ENCODE data around the gene PDZD8. TPM values are rescaled to one million over a fixed set of nuclear protein-coding genes. Genes with fewer than 3 reads are reported as not detected.
"Not testable (repeated sequence)": the region's sequence is repeated elsewhere in the genome, so short reads cannot be mapped to it uniquely, and the experiment has no call there.

The PDZD8 gene
- total and polyA plus RNA-seq, 2 donors, result 4.4 to 9.2 TPM

GRCh38 chr10:117294735-117295134 lies 80.5 kb downstream of the PDZD8 start:
- Histone ChIP-seq H3K4me1 (ENCODE audit: control insufficient read depth in 2 of 2, insufficient read depth in 2 of 2, low read length in 2 of 2) (no peaks in the 10 kb centered on the region), H3K36me3 (ENCODE audit: control insufficient read depth in 2 of 2, insufficient read depth in 2 of 2, low read length in 1 of 2) (no peaks in the 10 kb centered on the region), H3K4me3 (ENCODE audit: low read length in 2 of 2) (no peak overlapping the region), H3K27me3 (ENCODE audit: control insufficient read depth in 2 of 2, insufficient read depth in 1 of 2, low read length in 1 of 2) (no peaks in the 10 kb centered on the region), H3K9me3 (ENCODE audit: control insufficient read depth in 2 of 2, insufficient read depth in 1 of 2, low read length in 1 of 2) (no peaks in the 10 kb centered on the region), H3K27ac (ENCODE audit: low read depth in 1 of 2, low read length in 1 of 2) (no peak overlapping the region)
- 95% methylated on average over 2 of the region's 2 CpGs for WGBS
- no peak for DNase-seq (ENCODE audit: low read depth in 6 of 9, low spot score in 9 of 9)

- no peak for DNase-seq (ENCODE audit: low read depth in 6 of 9, low spot score in 9 of 9)
- H3K9me3 ChIP-seq (ENCODE audit: control insufficient read depth in 2 of 2, insufficient read depth in 1 of 2, low read length in 1 of 2), result no peaks in the 10 kb centered on the region
- 100% methylated on average over 1 of the region's 1 CpG for WGBS
- H3K27me3 ChIP-seq (ENCODE audit: control insufficient read depth in 2 of 2, insufficient read depth in 1 of 2, low read length in 1 of 2), result no peaks in the 10 kb centered on the region
- H3K27ac ChIP-seq (ENCODE audit: low read depth in 1 of 2, low read length in 1 of 2), result no peak overlapping the region
- H3K4me1 ChIP-seq (ENCODE audit: control insufficient read depth in 2 of 2, insufficient read depth in 2 of 2, low read length in 2 of 2), result no peaks in the 10 kb centered on the region
- H3K36me3 ChIP-seq (ENCODE audit: control insufficient read depth in 2 of 2, insufficient read depth in 2 of 2, low read length in 1 of 2), result peaks cover 4 to 5% of the 10 kb centered on the region in 2 donors
- H3K4me3 ChIP-seq (ENCODE audit: low read length in 2 of 2), result no peak overlapping the region
Observed at GRCh38 chr10:117294039-117294645, 81.1 kb downstream of the PDZD8 start.

DNA sequence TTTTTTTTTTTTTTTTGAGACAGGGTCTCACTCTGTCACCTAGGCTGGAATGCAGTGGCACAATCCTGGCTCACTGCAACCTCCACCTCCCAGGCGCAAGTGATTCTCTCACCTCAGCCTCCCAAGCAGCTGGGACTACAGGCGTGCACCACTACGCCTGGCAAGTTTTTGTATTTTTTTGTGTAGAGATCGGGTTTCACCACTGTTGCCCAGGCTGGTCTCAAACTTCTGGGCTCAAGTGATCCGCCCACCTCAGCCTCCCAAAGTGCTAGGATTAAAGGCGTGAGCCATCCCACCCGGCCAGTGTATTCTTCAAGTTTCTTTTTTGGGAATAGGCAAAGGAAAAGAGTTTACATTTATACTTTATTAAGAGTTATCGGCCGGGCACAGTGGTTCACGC lies 84.4 kb downstream of the PDZD8 start:
- H3K4me3 ChIP-seq (ENCODE audit: low read length in 2 of 2); DNase-seq (ENCODE audit: low read depth in 6 of 9, low spot score in 9 of 9); H3K36me3 ChIP-seq (ENCODE audit: control insufficient read depth in 2 of 2, insufficient read depth in 2 of 2, low read length in 1 of 2); H3K27ac ChIP-seq (ENCODE audit: low read depth in 1 of 2, low read length in 1 of 2); H3K27me3 ChIP-seq (ENCODE audit: control insufficient read depth in 2 of 2, insufficient read depth in 1 of 2, low read length in 1 of 2); H3K9me3 ChIP-seq (ENCODE audit: control insufficient read depth in 2 of 2, insufficient read depth in 1 of 2, low read length in 1 of 2): not testable (repeated sequence)
- H3K4me1 ChIP-seq (ENCODE audit: control insufficient read depth in 2 of 2, insufficient read depth in 2 of 2, low read length in 2 of 2), result peaks cover 9 to 12% of the 10 kb centered on the region in 2 donors
- 98% methylated on average over 10 of the region's 10 CpGs for WGBS

DNA sequence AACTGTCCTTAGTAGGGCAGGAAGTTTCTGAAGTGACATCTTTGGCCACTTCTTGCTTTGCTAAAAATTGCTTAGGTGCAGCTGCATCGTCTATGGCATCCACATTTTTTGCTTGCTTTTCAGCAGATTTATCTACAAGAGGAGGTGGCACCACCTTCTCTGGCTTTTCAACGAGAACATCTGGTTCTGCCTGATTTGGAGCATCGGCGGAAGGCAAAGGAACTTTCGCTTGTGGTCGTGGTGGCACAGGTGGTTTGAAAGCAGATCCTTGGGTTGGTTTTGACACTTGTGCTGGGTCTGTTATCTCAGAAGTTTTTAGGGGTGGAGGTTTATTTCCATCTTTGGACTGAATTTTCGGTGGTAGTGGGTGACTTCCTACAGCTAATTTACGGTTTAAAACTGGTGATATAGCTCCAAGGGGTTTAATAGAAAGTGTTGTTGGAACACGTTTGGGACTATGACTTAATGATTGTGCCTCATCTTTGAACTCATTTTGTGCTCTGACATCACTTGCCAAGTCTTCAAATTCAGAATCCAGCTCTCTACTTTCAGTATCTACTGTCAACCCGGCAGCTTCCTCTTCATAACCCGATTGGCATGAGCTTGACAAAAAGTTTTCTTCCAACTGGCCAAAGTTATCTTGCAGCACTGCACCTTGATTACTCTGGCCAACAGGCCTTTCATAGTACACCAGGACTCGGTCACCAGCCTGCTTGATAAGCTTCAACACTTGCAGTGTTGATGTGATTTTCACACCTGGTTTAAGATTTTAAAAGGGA lies 90.3 kb downstream of the PDZD8 start:
- WGBS, result 23% methylated on average over 12 of the region's 12 CpGs
- H3K27me3 ChIP-seq (ENCODE audit: control insufficient read depth in 2 of 2, insufficient read depth in 1 of 2, low read length in 1 of 2), result no peaks in the 10 kb centered on the region
- DNase-seq (ENCODE audit: low read depth in 6 of 9, low spot score in 9 of 9), result peak; percentile 65 to 93 (median 80)
- no peaks in the 10 kb centered on the region for H3K9me3 ChIP-seq (ENCODE audit: control insufficient read depth in 2 of 2, insufficient read depth in 1 of 2, low read length in 1 of 2)
- peak overlapping the region in 1 of 2 donors; percentile 38 for H3K4me3 ChIP-seq (ENCODE audit: low read length in 2 of 2)
- H3K27ac ChIP-seq (ENCODE audit: low read depth in 1 of 2, low read length in 1 of 2), result peak overlapping the region; percentile 85 to 94
- peaks cover 29 to 33% of the 10 kb centered on the region in 2 donors for H3K4me1 ChIP-seq (ENCODE audit: control insufficient read depth in 2 of 2, insufficient read depth in 2 of 2, low read length in 2 of 2)
- peaks cover 4 to 9% of the 10 kb centered on the region in 2 donors for H3K36me3 ChIP-seq (ENCODE audit: control insufficient read depth in 2 of 2, insufficient read depth in 2 of 2, low read length in 1 of 2)

GRCh38 chr10:117277675-117278074 lies 97.6 kb downstream of the PDZD8 start:
- no peak overlapping the region for H3K27ac ChIP-seq (ENCODE audit: low read depth in 1 of 2, low read length in 1 of 2)
- 97% methylated on average over 2 of the region's 2 CpGs for WGBS
- no peak overlapping the region for H3K4me3 ChIP-seq (ENCODE audit: low read length in 2 of 2)
- DNase-seq (ENCODE audit: low read depth in 6 of 9, low spot score in 9 of 9), result no peak
- H3K27me3 ChIP-seq (ENCODE audit: control insufficient read depth in 2 of 2, insufficient read depth in 1 of 2, low read length in 1 of 2), result no peaks in the 10 kb centered on the region
- H3K36me3 ChIP-seq (ENCODE audit: control insufficient read depth in 2 of 2, insufficient read depth in 2 of 2, low read length in 1 of 2), result peaks cover 0 to 4% of the 10 kb centered on the region in 2 donors
- H3K4me1 ChIP-seq (ENCODE audit: control insufficient read depth in 2 of 2, insufficient read depth in 2 of 2, low read length in 2 of 2), result no peaks in the 10 kb centered on the region
- H3K9me3 ChIP-seq (ENCODE audit: control insufficient read depth in 2 of 2, insufficient read depth in 1 of 2, low read length in 1 of 2), result no peaks in the 10 kb centered on the region

DNA sequence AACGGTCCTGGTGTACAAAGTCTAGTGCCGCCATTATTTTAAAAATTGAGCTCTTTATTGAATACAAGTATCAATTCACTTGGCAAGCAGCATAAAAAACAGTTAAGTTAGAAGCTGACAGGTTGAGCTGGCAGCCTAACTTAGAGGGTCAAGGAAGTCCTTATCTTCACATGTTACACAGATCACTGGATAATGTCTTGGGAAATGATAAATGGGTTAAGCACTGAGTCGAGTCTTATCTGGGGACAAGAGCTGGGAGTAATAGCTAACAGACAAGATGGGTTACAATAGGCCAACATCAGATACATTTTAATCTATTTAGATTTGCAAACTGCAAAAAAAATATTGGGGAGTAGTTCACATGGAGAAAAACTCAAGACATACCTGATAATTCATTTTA lies 100.1 kb downstream of the PDZD8 start:
- peaks cover 0 to 4% of the 10 kb centered on the region in 2 donors for H3K36me3 ChIP-seq (ENCODE audit: control insufficient read depth in 2 of 2, insufficient read depth in 2 of 2, low read length in 1 of 2)
- WGBS, result 78% methylated on average over 3 of the region's 3 CpGs
- no peak overlapping the region for H3K27ac ChIP-seq (ENCODE audit: low read depth in 1 of 2, low read length in 1 of 2)
- no peak for DNase-seq (ENCODE audit: low read depth in 6 of 9, low spot score in 9 of 9)
- peaks cover 2 to 7% of the 10 kb centered on the region in 2 donors for H3K4me1 ChIP-seq (ENCODE audit: control insufficient read depth in 2 of 2, insufficient read depth in 2 of 2, low read length in 2 of 2)
- H3K9me3 ChIP-seq (ENCODE audit: control insufficient read depth in 2 of 2, insufficient read depth in 1 of 2, low read length in 1 of 2), result no peaks in the 10 kb centered on the region
- H3K4me3 ChIP-seq (ENCODE audit: low read length in 2 of 2), result no peak overlapping the region
- H3K27me3 ChIP-seq (ENCODE audit: control insufficient read depth in 2 of 2, insufficient read depth in 1 of 2, low read length in 1 of 2), result no peaks in the 10 kb centered on the region

GRCh38 chr10:117274509-117274908 lies 100.7 kb downstream of the PDZD8 start:
- Histone ChIP-seq H3K9me3 (ENCODE audit: control insufficient read depth in 2 of 2, insufficient read depth in 1 of 2, low read length in 1 of 2) (no peaks in the 10 kb centered on the region), H3K27me3 (ENCODE audit: control insufficient read depth in 2 of 2, insufficient read depth in 1 of 2, low read length in 1 of 2) (no peaks in the 10 kb centered on the region), H3K4me1 (ENCODE audit: control insufficient read depth in 2 of 2, insufficient read depth in 2 of 2, low read length in 2 of 2) (peaks cover 2 to 8% of the 10 kb centered on the region in 2 donors), H3K36me3 (ENCODE audit: control insufficient read depth in 2 of 2, insufficient read depth in 2 of 2, low read length in 1 of 2) (peaks cover 0 to 4% of the 10 kb centered on the region in 2 donors), H3K27ac (ENCODE audit: low read depth in 1 of 2, low read length in 1 of 2) (no peak overlapping the region), H3K4me3 (ENCODE audit: low read length in 2 of 2) (no peak overlapping the region)
- whole genome bisulfite sequencing, result over 99% methylated on average over 5 of the region's 5 CpGs
- DNase-seq (ENCODE audit: low read depth in 6 of 9, low spot score in 9 of 9), result no peak

GRCh38 chr10:117273980-117274379 lies 101.3 kb downstream of the PDZD8 start:
- Histone ChIP-seq H3K27ac (ENCODE audit: low read depth in 1 of 2, low read length in 1 of 2) (no peak overlapping the region), H3K9me3 (ENCODE audit: control insufficient read depth in 2 of 2, insufficient read depth in 1 of 2, low read length in 1 of 2) (no peaks in the 10 kb centered on the region), H3K27me3 (ENCODE audit: control insufficient read depth in 2 of 2, insufficient read depth in 1 of 2, low read length in 1 of 2) (no peaks in the 10 kb centered on the region), H3K4me3 (ENCODE audit: low read length in 2 of 2) (no peak overlapping the region), H3K4me1 (ENCODE audit: control insufficient read depth in 2 of 2, insufficient read depth in 2 of 2, low read length in 2 of 2) (peaks cover 2 to 10% of the 10 kb centered on the region in 2 donors), H3K36me3 (ENCODE audit: control insufficient read depth in 2 of 2, insufficient read depth in 2 of 2, low read length in 1 of 2) (peaks cover 0 to 4% of the 10 kb centered on the region in 2 donors)
- no peak for DNase-seq (ENCODE audit: low read depth in 6 of 9, low spot score in 9 of 9)
- over 99% methylated on average over 3 of the region's 3 CpGs for WGBS
